ENCODE measurements around the gene AP1M1.

GRCh38 chr19:16207063-16207462 lies 9.4 kb downstream of the AP1M1 start:
- TF ChIP-seq, protein P1, sequence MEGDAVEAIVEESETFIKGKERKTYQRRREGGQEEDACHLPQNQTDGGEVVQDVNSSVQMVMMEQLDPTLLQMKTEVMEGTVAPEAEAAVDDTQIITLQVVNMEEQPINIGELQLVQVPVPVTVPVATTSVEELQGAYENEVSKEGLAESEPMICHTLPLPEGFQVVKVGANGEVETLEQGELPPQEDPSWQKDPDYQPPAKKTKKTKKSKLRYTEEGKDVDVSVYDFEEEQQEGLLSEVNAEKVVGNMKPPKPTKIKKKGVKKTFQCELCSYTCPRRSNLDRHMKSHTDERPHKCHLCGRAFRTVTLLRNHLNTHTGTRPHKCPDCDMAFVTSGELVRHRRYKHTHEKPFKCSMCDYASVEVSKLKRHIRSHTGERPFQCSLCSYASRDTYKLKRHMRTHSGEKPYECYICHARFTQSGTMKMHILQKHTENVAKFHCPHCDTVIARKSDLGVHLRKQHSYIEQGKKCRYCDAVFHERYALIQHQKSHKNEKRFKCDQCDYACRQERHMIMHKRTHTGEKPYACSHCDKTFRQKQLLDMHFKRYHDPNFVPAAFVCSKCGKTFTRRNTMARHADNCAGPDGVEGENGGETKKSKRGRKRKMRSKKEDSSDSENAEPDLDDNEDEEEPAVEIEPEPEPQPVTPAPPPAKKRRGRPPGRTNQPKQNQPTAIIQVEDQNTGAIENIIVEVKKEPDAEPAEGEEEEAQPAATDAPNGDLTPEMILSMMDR (IDR thresholded peaks at IDR 0.05): no peak
- TF ChIP-seq FOXJ3 (CRISPR knock-in tag; IDR thresholded peaks at IDR 0.05; ENCODE audit: borderline replicate concordance): no peak
- no peak for TF ChIP-seq TEAD4 (CRISPR knock-in tag; IDR thresholded peaks at IDR 0.05)
- TF ChIP-seq E2F5 (CRISPR knock-in tag; IDR thresholded peaks at IDR 0.05): no peak
- TF ChIP-seq NFYB (CRISPR knock-in tag; conservative IDR thresholded peaks at IDR 0.05; ENCODE audit: low read depth): no peak
- no peak for TF ChIP-seq ZNF121 (CRISPR knock-in tag; IDR thresholded peaks at IDR 0.05)
- TF ChIP-seq ZNF512 (CRISPR knock-in tag; IDR thresholded peaks at IDR 0.05; ENCODE audit: borderline replicate concordance): no peak
- no peak for TF ChIP-seq USF1 (CRISPR knock-in tag; IDR thresholded peaks at IDR 0.05)
- TF ChIP-seq CREB1 (CRISPR knock-in tag; IDR thresholded peaks at IDR 0.05): no peak
- TF ChIP-seq MLX (CRISPR knock-in tag; IDR thresholded peaks at IDR 0.05): no peak
- TF ChIP-seq, protein P2, sequence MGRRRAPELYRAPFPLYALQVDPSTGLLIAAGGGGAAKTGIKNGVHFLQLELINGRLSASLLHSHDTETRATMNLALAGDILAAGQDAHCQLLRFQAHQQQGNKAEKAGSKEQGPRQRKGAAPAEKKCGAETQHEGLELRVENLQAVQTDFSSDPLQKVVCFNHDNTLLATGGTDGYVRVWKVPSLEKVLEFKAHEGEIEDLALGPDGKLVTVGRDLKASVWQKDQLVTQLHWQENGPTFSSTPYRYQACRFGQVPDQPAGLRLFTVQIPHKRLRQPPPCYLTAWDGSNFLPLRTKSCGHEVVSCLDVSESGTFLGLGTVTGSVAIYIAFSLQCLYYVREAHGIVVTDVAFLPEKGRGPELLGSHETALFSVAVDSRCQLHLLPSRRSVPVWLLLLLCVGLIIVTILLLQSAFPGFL (CRISPR knock-in tag; IDR thresholded peaks at IDR 0.05; ENCODE audit: borderline replicate concordance): no peak
